Endothelial cell of umbilical vein (primary cell): Measurements from ENCODE around the gene CFTR. TPM values are rescaled to one million over a fixed set of nuclear protein-coding genes. Genes with fewer than 3 reads are reported as not detected.

Experiments used
- BruUV-seq: library from RNA; stranded (reverse); fragments of 400-500 nt; replicated peaks from 2 replicates; lab custom pipeline; 2021; lab: Mats Ljungman, UMichigan
- CTCF ChIA-PET: fragments of 300-600, 350-600 bp; sonication (Branson Sonifier 250); formaldehyde crosslinking; loops from one replicate; lab custom pipeline; 2021; ENCODE audit warnings: antibody characterized with exemption, inconsistent platforms; lab: Charles Lee
- POLR2A ChIA-PET: fragments of 300-600, 350-600 bp; sonication (Branson Sonifier 250); formaldehyde crosslinking; loops from one replicate; lab custom pipeline; 2021; ENCODE audit warnings: antibody characterized with exemption, inconsistent platforms; lab: Charles Lee
- DNase-seq: peaks from one replicate; pipeline ENCODE4 v3.0.0-alpha.2; 2011; ENCODE audit warnings: low read depth, low spot score
- FAIRE-seq: peaks from 2 replicates; lab custom pipeline; 2011; peaks lifted over from hg19 to GRCh38; lab: Jason Lieb, UNC
- H2AFZ ChIP-seq: 2 replicates; pipeline ENCODE4 v1.6.0; 2012; ENCODE audit warnings: low read depth, low read length, control low read depth, inconsistent platforms
- H3K27ac ChIP-seq: 2 replicates; pipeline ENCODE4 v1.5.1; 2011; ENCODE audit warnings: low read depth, mild to moderate bottlenecking, control low read depth, low read length, moderate library complexity; ENCODE audit not compliant: insufficient read depth
- H3K27me3 ChIP-seq, 2 experiments: 2 replicates each; pipeline versions ENCODE4 v1.6.0 to v1.6.1; 2011; ENCODE audit warnings: low read length in 2 of 2, mixed read lengths in 1 of 2; ENCODE audit not compliant: control insufficient read depth in 2 of 2, insufficient read depth in 2 of 2
- H3K36me3 ChIP-seq, 2 experiments: 2 replicates in 1 of 2; 3 replicates in 1 of 2; pipeline ENCODE4 v1.5.1; 2011; ENCODE audit warnings: low read length in 2 of 2, mild to moderate bottlenecking in 1 of 2, moderate library complexity in 1 of 2; ENCODE audit not compliant: control insufficient read depth in 2 of 2, insufficient read depth in 2 of 2; ENCODE audit errors: extremely low read depth in 1 of 2
- H3K4me1 ChIP-seq: 3 replicates; pipeline ENCODE4 v1.5.1; 2011; ENCODE audit warnings: mild to moderate bottlenecking, low read length; ENCODE audit not compliant: control insufficient read depth, insufficient read depth; ENCODE audit errors: extremely low read depth
- H3K4me2 ChIP-seq: 2 replicates; pipeline ENCODE4 v1.6.1; 2011; ENCODE audit warnings: low read length, control low read depth, mixed read lengths; ENCODE audit not compliant: insufficient read depth
- H3K4me3 ChIP-seq, 3 experiments: fragments of 200-600 bp in 1 of 3; sonication (generic), shearing (Covaris generic) in 1 of 3; replicated peaks in 1 of 3; 2 replicates each; pipeline ENCODE4 v1.5.1; 2011 to 2016; ENCODE audit warnings: control low read depth in 3 of 3, low read length in 3 of 3, mild to moderate bottlenecking in 2 of 3, inconsistent platforms in 1 of 3, low read depth in 1 of 3, moderate library complexity in 1 of 3; ENCODE audit not compliant: insufficient read depth in 1 of 3
- H3K79me2 ChIP-seq: 2 replicates; pipeline ENCODE4 v1.6.0; 2012; ENCODE audit warnings: low read length, inconsistent platforms; ENCODE audit not compliant: control insufficient read depth, insufficient read depth
- H3K9ac ChIP-seq: replicated peaks from 2 replicates; pipeline ENCODE3; 2011; ENCODE audit warnings: low read length, control low read depth; ENCODE audit not compliant: insufficient read depth; ENCODE audit errors: extremely low read depth
- H3K9me1 ChIP-seq: replicated peaks from 3 replicates; pipeline ENCODE4 v1.6.0; 2011; ENCODE audit warnings: mild to moderate bottlenecking, low read length; ENCODE audit not compliant: control insufficient read depth, insufficient read depth; ENCODE audit errors: extremely low read depth
- H3K9me3 ChIP-seq: replicated peaks from 2 replicates; pipeline ENCODE4 v1.5.1; 2012; ENCODE audit warnings: low read length, inconsistent platforms; ENCODE audit not compliant: control insufficient read depth, insufficient read depth
- H4K20me1 ChIP-seq: replicated peaks from 2 replicates; pipeline ENCODE3; 2011; ENCODE audit warnings: mild to moderate bottlenecking, low read length; ENCODE audit not compliant: control insufficient read depth, insufficient read depth; ENCODE audit errors: extremely low read depth
- FOS ChIP-seq: IDR thresholded peaks from 2 replicates; pipeline ENCODE4 v1.6.1; 2011; ENCODE audit warnings: mild to moderate bottlenecking, low read length, moderate library complexity, borderline replicate concordance; ENCODE audit not compliant: insufficient read depth
- GATA2 ChIP-seq: IDR thresholded peaks from 2 replicates; pipeline ENCODE4 v1.7.0; 2011; ENCODE audit warnings: low read depth, mild to moderate bottlenecking, moderate library complexity, mixed read lengths, low read length; ENCODE audit not compliant: insufficient read length, insufficient read depth
- JUN ChIP-seq: IDR thresholded peaks from 2 replicates; pipeline ENCODE4 v1.6.1; 2011; ENCODE audit warnings: borderline replicate concordance, low read depth; ENCODE audit not compliant: insufficient read length, insufficient read depth
- MYC ChIP-seq: IDR thresholded peaks from one replicate; pipeline ENCODE4 v1.6.1; 2011; ENCODE audit warnings: mild to moderate bottlenecking, low read depth, low read length
- dilution Hi-C: fragments of 300-500 bp; cut with MboI; formaldehyde crosslinking; loops from one replicate; pipeline ENCODE4 v1.15.0; 2019; ENCODE audit warnings: low sequenced_read_pairs; ENCODE audit not compliant: extremely low pct_ligation_motif_present
- intact Hi-C: fragments of 100-400 bp; cut with micrococcal nuclease; formaldehyde crosslinking; loops from one replicate; pipeline ENCODE4 v1.10.0; 2022
- polyA plus RNA-seq, 4 experiments: library from polyadenylated mRNA; depleted of rRNA in 3 of 4; stranded (reverse) in 3 of 4; unstranded in 1 of 4; fragments of >200 nt; gene quantifications; 2 replicates each; pipeline versions ENCODE4 v1.2.1 to v1.2.3, GENCODE V29; 2011 to 2012; ENCODE audit warnings: missing spikeins in 1 of 4
- total RNA-seq: library from RNA; stranded (reverse); gene quantifications from 2 replicates; pipeline ENCODE4 v1.2.3, GENCODE V29; 2021
- TF ChIP-seq, protein P1 (sequence below), 2 donors: IDR thresholded peaks; 1 replicate in 1 of 2; 2 replicates in 1 of 2; pipeline ENCODE4 v1.5.1; 2011; ENCODE audit warnings: low read length in 2 of 2, mild to moderate bottlenecking in 2 of 2, moderate library complexity in 2 of 2, control low read depth in 1 of 2, inconsistent platforms in 1 of 2, low read depth in 1 of 2; ENCODE audit not compliant: insufficient read depth in 1 of 2; ENCODE audit errors: extremely low read depth in 1 of 2
- TF ChIP-seq, protein P2 (sequence below): IDR thresholded peaks from 2 replicates; pipeline ENCODE4 v1.6.1; 2011; ENCODE audit not compliant: insufficient read depth, insufficient read length

CFTR gene
- total and polyA plus RNA-seq, 2 donors (not counting 3 experiments of a cell fraction or from before 2014, with no cell fraction given), result 0.03 TPM; not detected in 1

DNA sequence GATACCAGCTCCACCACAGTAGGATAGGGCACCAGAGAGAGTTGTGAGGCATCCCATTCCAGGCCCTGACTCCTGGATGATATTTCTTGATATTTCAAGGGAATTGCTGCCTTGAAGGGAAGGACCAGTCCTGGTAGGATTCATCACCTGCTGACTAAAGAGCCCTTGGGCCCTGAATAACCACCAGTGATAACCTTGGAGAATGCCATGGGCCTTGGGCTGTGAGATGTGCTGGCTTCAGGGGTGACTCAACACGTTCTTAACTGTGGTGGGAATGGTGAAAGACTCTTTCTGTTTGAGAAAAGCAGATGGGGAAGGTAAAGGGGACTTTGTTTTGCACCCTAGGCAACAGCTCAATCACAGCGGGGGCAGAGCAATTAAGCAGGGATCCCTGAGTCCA lies 31.2 kb upstream of the CFTR start:
- BruUV-seq, result no TSS peak
- H2AFZ ChIP-seq, result no peak overlapping the region
- CTCF ChIA-PET, result no interaction called here

More for the DNA sequence above, 31.2 kb upstream of the CFTR start:
- TF ChIP-seq FOS (no peak), JUN (no peak), MYC (no peak), GATA2 (no peak)
- TF ChIP-seq, protein P1, sequence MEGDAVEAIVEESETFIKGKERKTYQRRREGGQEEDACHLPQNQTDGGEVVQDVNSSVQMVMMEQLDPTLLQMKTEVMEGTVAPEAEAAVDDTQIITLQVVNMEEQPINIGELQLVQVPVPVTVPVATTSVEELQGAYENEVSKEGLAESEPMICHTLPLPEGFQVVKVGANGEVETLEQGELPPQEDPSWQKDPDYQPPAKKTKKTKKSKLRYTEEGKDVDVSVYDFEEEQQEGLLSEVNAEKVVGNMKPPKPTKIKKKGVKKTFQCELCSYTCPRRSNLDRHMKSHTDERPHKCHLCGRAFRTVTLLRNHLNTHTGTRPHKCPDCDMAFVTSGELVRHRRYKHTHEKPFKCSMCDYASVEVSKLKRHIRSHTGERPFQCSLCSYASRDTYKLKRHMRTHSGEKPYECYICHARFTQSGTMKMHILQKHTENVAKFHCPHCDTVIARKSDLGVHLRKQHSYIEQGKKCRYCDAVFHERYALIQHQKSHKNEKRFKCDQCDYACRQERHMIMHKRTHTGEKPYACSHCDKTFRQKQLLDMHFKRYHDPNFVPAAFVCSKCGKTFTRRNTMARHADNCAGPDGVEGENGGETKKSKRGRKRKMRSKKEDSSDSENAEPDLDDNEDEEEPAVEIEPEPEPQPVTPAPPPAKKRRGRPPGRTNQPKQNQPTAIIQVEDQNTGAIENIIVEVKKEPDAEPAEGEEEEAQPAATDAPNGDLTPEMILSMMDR (IDR thresholded peaks at IDR 0.05; ENCODE audit: extremely low read depth in 1 of 2, insufficient read depth in 1 of 2, low read depth in 1 of 2, low read length in 2 of 2), result no peak
- TF ChIP-seq, protein P2, sequence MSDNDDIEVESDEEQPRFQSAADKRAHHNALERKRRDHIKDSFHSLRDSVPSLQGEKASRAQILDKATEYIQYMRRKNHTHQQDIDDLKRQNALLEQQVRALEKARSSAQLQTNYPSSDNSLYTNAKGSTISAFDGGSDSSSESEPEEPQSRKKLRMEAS, result no peak
- Histone ChIP-seq H3K4me1 (no peaks in the 10 kb centered on the region), H4K20me1 (no peaks in the 10 kb centered on the region), H3K36me3 (no peaks in the 10 kb centered on the region), H3K9me1 (no peaks in the 10 kb centered on the region), H3K9me3 (no peaks in the 10 kb centered on the region), H3K79me2 (no peaks in the 10 kb centered on the region), H3K4me3 (no peak overlapping the region), H3K27ac (no peak overlapping the region), H3K9ac (no peak overlapping the region), H3K4me2 (no peak overlapping the region), H3K27me3 (peaks cover 0 to 2% of the 10 kb centered on the region in 2 experiments)
- DNase-seq, result no peak
- dilution Hi-C loops, result no loop called here
- FAIRE-seq, result no peak
- POLR2A ChIA-PET, result no interaction called here
- intact Hi-C loops, result no loop called here
